Measurements from ENCODE around the gene DHRS2. TPM values are rescaled to one million over a fixed set of nuclear protein-coding genes. Genes with fewer than 3 reads are reported as not detected.
"Not testable (repeated sequence)": the region's sequence is repeated elsewhere in the genome, so short reads cannot be mapped to it uniquely, and the experiment has no call there.

The DHRS2 gene
- total RNA-seq, 1 experiment from 2014 or later, result 21.3 TPM

GRCh38 chr14:23605931-23606585, 30.1 kb upstream of the DHRS2 start:
- H3K36me3 Mint-ChIP-seq (ENCODE audit: insufficient read depth, unreplicated experiment), result no peaks in the 10 kb centered on the region
- POLR2A ChIA-PET, result no interaction called here
- no TSS peak for BruUV-seq (replicated peaks)
- no peaks in the 10 kb centered on the region for H3K27me3 Mint-ChIP-seq (ENCODE audit: insufficient read depth, unreplicated experiment)
- Histone ChIP-seq H3K36me3 (ENCODE audit: control insufficient read depth, insufficient read depth, low read length) (no peaks in the 10 kb centered on the region), H3K4me1 (peaks cover 5% of the 10 kb centered on the region), H3K27me3 (replicated peaks; ENCODE audit: control insufficient read depth, insufficient read depth, low read length) (no peaks in the 10 kb centered on the region), H3K4me3 (ENCODE audit: low read depth, low read length) (no peak overlapping the region), H3K9me3 (no peaks in the 10 kb centered on the region)
- no peak for DNase-seq
- intact Hi-C loops (cut with micrococcal nuclease; ENCODE audit: unreplicated experiment), result no loop called here
- no peaks in the 10 kb centered on the region for H3K4me1 Mint-ChIP-seq (ENCODE audit: low read depth, unreplicated experiment)
- peaks cover 12% of the 10 kb centered on the region for H3K9me3 Mint-ChIP-seq (ENCODE audit: unreplicated experiment)
- CTCF ChIA-PET, result interaction anchor here (1.4 kb wide), 2 partner anchors 17 to 25 kb away, joined by 3 read pairs; no protein-coding TSS in a partner anchor
- TF ChIP-seq CTCF (IDR thresholded peaks at IDR 0.05; ENCODE audit: insufficient read depth in 1 of 2, low read depth in 1 of 2, low read length in 1 of 2, severe bottlenecking in 1 of 2, unreplicated experiment in 1 of 2), result no peak
- no peak overlapping the region for H3K4me3 Mint-ChIP-seq (ENCODE audit: unreplicated experiment)
- H3K27ac Mint-ChIP-seq (ENCODE audit: unreplicated experiment), result no peak overlapping the region

GRCh38 chr14:23608454-23608853, 27.7 kb upstream of the DHRS2 start:
- peaks cover 5% of the 10 kb centered on the region for H3K36me3 Mint-ChIP-seq (ENCODE audit: insufficient read depth, unreplicated experiment)
- ChIA-PET CTCF (no interaction called here), POLR2A (no interaction called here)
- no peaks in the 10 kb centered on the region for H3K27me3 ChIP-seq (replicated peaks; ENCODE audit: control insufficient read depth, insufficient read depth, low read length)
- peaks cover 15% of the 10 kb centered on the region for H3K4me1 Mint-ChIP-seq (ENCODE audit: low read depth, unreplicated experiment)
- no peak overlapping the region for H3K4me3 ChIP-seq (ENCODE audit: low read depth, low read length)
- no peaks in the 10 kb centered on the region for H3K36me3 ChIP-seq (ENCODE audit: control insufficient read depth, insufficient read depth, low read length)
- no peaks in the 10 kb centered on the region for H3K9me3 ChIP-seq
- no peak overlapping the region for H3K27ac Mint-ChIP-seq (ENCODE audit: unreplicated experiment)
- H3K4me3 Mint-ChIP-seq (ENCODE audit: unreplicated experiment), result no peak overlapping the region
- peaks cover 18% of the 10 kb centered on the region for H3K4me1 ChIP-seq
- intact Hi-C loops (cut with micrococcal nuclease; ENCODE audit: unreplicated experiment), result no loop called here
- no TSS peak for BruUV-seq (replicated peaks)
- no peak for TF ChIP-seq CTCF (IDR thresholded peaks at IDR 0.05; ENCODE audit: insufficient read depth in 1 of 2, low read depth in 1 of 2, low read length in 1 of 2, severe bottlenecking in 1 of 2, unreplicated experiment in 1 of 2)
- H3K27me3 Mint-ChIP-seq (ENCODE audit: insufficient read depth, unreplicated experiment), result no peaks in the 10 kb centered on the region
- no peak for DNase-seq
- peaks cover 26% of the 10 kb centered on the region for H3K9me3 Mint-ChIP-seq (ENCODE audit: unreplicated experiment)

GRCh38 chr14:23609001-23609400, 27.2 kb upstream of the DHRS2 start:
- no TSS peak for BruUV-seq (replicated peaks)
- Histone ChIP-seq H3K9me3 (no peaks in the 10 kb centered on the region), H3K4me1 (peaks cover 23% of the 10 kb centered on the region), H3K4me3 (ENCODE audit: low read depth, low read length) (no peak overlapping the region), H3K36me3 (ENCODE audit: control insufficient read depth, insufficient read depth, low read length) (no peaks in the 10 kb centered on the region), H3K27me3 (replicated peaks; ENCODE audit: control insufficient read depth, insufficient read depth, low read length) (no peaks in the 10 kb centered on the region)
- Mint-ChIP-seq H3K27ac (ENCODE audit: unreplicated experiment) (no peak overlapping the region), H3K9me3 (ENCODE audit: unreplicated experiment) (peaks cover 26% of the 10 kb centered on the region), H3K36me3 (ENCODE audit: insufficient read depth, unreplicated experiment) (peaks cover 5% of the 10 kb centered on the region), H3K4me1 (ENCODE audit: low read depth, unreplicated experiment) (peaks cover 21% of the 10 kb centered on the region), H3K27me3 (ENCODE audit: insufficient read depth, unreplicated experiment) (no peaks in the 10 kb centered on the region), H3K4me3 (ENCODE audit: unreplicated experiment) (no peak overlapping the region)
- ChIA-PET CTCF (no interaction called here), POLR2A (no interaction called here)
- DNase-seq, result no peak
- intact Hi-C loops (cut with micrococcal nuclease; ENCODE audit: unreplicated experiment), result no loop called here
- no peak for TF ChIP-seq CTCF (IDR thresholded peaks at IDR 0.05; ENCODE audit: insufficient read depth in 1 of 2, low read depth in 1 of 2, low read length in 1 of 2, severe bottlenecking in 1 of 2, unreplicated experiment in 1 of 2)

GRCh38 chr14:23609411-23610089, 26.6 kb upstream of the DHRS2 start:
- CTCF ChIA-PET, result not testable (repeated sequence)

More at GRCh38 chr14:23609411-23610089, 26.6 kb upstream of the DHRS2 start:
- H3K4me1 Mint-ChIP-seq (ENCODE audit: low read depth, unreplicated experiment), result peaks cover 26% of the 10 kb centered on the region
- H3K27ac Mint-ChIP-seq (ENCODE audit: unreplicated experiment); DNase-seq; H3K36me3 ChIP-seq (ENCODE audit: control insufficient read depth, insufficient read depth, low read length); H3K4me3 ChIP-seq (ENCODE audit: low read depth, low read length); POLR2A ChIA-PET; H3K27me3 Mint-ChIP-seq (ENCODE audit: insufficient read depth, unreplicated experiment); H3K4me3 Mint-ChIP-seq (ENCODE audit: unreplicated experiment); H3K27me3 ChIP-seq (replicated peaks; ENCODE audit: control insufficient read depth, insufficient read depth, low read length); intact Hi-C loops (cut with micrococcal nuclease; ENCODE audit: unreplicated experiment); H3K36me3 Mint-ChIP-seq (ENCODE audit: insufficient read depth, unreplicated experiment); BruUV-seq (replicated peaks); H3K9me3 ChIP-seq: not testable (repeated sequence)
- peaks cover 26% of the 10 kb centered on the region for H3K4me1 ChIP-seq
- peaks cover 26% of the 10 kb centered on the region for H3K9me3 Mint-ChIP-seq (ENCODE audit: unreplicated experiment)

Measured in Caco-2 (cell line).